Astrocyte (in vitro differentiated cells and primary cell): ENCODE data around the gene ECM1.

Experiments used
- CTCF ChIP-seq: IDR thresholded peaks from 2 replicates; pipeline ENCODE4 v1.5.1; 2011; ENCODE audit warnings: low read depth, mild to moderate bottlenecking, inconsistent platforms, low read length, moderate library complexity; ENCODE audit not compliant: insufficient read depth
- EZH2 ChIP-seq: IDR thresholded peaks from 2 replicates; pipeline ENCODE4 v1.6.1; 2012; ENCODE audit warnings: mild to moderate bottlenecking, low read length, inconsistent platforms; ENCODE audit not compliant: insufficient read depth

- TF ChIP-seq CTCF (no peak), EZH2 (no peak)
Observed at GRCh38 chr1:150487763-150488115, 20.2 kb upstream of the ECM1 start.
